ENCODE results near the gene TEPSIN.

Gene TEPSIN

GRCh38 chr17:81231766-81232581 is 6.9 kb downstream of the TEPSIN start:
- DNase-seq (ENCODE audit: low read depth in 1 of 2, low spot score in 1 of 2): no peak

GRCh38 chr17:81231121-81231645 is 7.7 kb downstream of the TEPSIN start:
- H3K27ac ChIP-seq (replicated peaks): no peak overlapping the region
- TF ChIP-seq CTCF (IDR thresholded peaks at IDR 0.05; ENCODE audit: insufficient read depth, low read length): no peak
- no peak for TF ChIP-seq POLR2AphosphoS5 (IDR thresholded peaks at IDR 0.05; ENCODE audit: low read depth)
- DNase-seq (ENCODE audit: low read depth in 1 of 2, low spot score in 1 of 2): no peak
- H3K27me3 ChIP-seq (ENCODE audit: insufficient read depth, poor library complexity, severe bottlenecking): no peaks in the 10 kb centered on the region
- H3K4me3 ChIP-seq (replicated peaks; ENCODE audit: insufficient read depth, low read length): no peak overlapping the region

More at GRCh38 chr17:81231766-81232581, 6.9 kb downstream of the TEPSIN start:
- H3K27me3 ChIP-seq (ENCODE audit: insufficient read depth, poor library complexity, severe bottlenecking): no peaks in the 10 kb centered on the region
- no peak overlapping the region for H3K27ac ChIP-seq (replicated peaks)
- TF ChIP-seq SPI1 (IDR thresholded peaks at IDR 0.05; ENCODE audit: borderline replicate concordance, low read depth) (no peak), GABPA (IDR thresholded peaks at IDR 0.05; ENCODE audit: low read depth) (no peak), REST (IDR thresholded peaks at IDR 0.05; ENCODE audit: insufficient replicate concordance, low read depth) (no peak), CTCF (IDR thresholded peaks at IDR 0.05; ENCODE audit: insufficient read depth, low read length) (no peak), POLR2AphosphoS5 (IDR thresholded peaks at IDR 0.05; ENCODE audit: low read depth) (no peak)
- no peak overlapping the region for H3K4me3 ChIP-seq (replicated peaks; ENCODE audit: insufficient read depth, low read length)

- DNase-seq (ENCODE audit: low read depth in 1 of 2, low spot score in 1 of 2): no peak
Measured at GRCh38 chr17:81230043-81230820, 8.6 kb downstream of the TEPSIN start.

More at GRCh38 chr17:81230043-81230820, 8.6 kb downstream of the TEPSIN start:
- H3K4me3 ChIP-seq (replicated peaks; ENCODE audit: insufficient read depth, low read length): no peak overlapping the region
- no peaks in the 10 kb centered on the region for H3K27me3 ChIP-seq (ENCODE audit: insufficient read depth, poor library complexity, severe bottlenecking)
- H3K27ac ChIP-seq (replicated peaks): no peak overlapping the region
- TF ChIP-seq CTCF (IDR thresholded peaks at IDR 0.05; ENCODE audit: insufficient read depth, low read length): no peak
- TF ChIP-seq POLR2AphosphoS5 (IDR thresholded peaks at IDR 0.05; ENCODE audit: low read depth): no peak
- no peak for TF ChIP-seq SPI1 (IDR thresholded peaks at IDR 0.05; ENCODE audit: borderline replicate concordance, low read depth)
- TF ChIP-seq REST (IDR thresholded peaks at IDR 0.05; ENCODE audit: insufficient replicate concordance, low read depth): no peak
- no peak for TF ChIP-seq GABPA (IDR thresholded peaks at IDR 0.05; ENCODE audit: low read depth)
